GM23338 (cell line): Measurements from ENCODE around the gene TRMT2A. TPM values are rescaled to one million over a fixed set of nuclear protein-coding genes. Genes with fewer than 3 reads are reported as not detected.
A peak's percentile ranks its signal among the peaks of the same experiment; 100 is the strongest.

Experiments used
- ATAC-seq: fragments of 200-7000 bp; cut with Tn5 transposase; 3 replicates; pipeline ENCODE4 v1.9.1; 2020
- DNase-seq: peaks from one replicate; pipeline ENCODE4 v3.0.0-alpha.2; 2015; ENCODE audit warnings: low spot score
- H2AFZ ChIP-seq: fragments of 200-600 bp; sonication (generic); 2 replicates; pipeline ENCODE4 v1.8.0; 2016; ENCODE audit warnings: antibody characterized with exemption, mild to moderate bottlenecking, moderate library complexity
- H3F3A ChIP-seq: fragments of 200-600 bp; sonication (generic); replicated peaks from 2 replicates; pipeline ENCODE4 v1.8.0; 2017; ENCODE audit warnings: antibody characterized with exemption, mixed run types, low read depth
- H3K27ac ChIP-seq: fragments of 200-600 bp; sonication (generic); 2 replicates; pipeline ENCODE4 v1.6.1; 2016; ENCODE audit warnings: low read depth
- H3K27me3 ChIP-seq: fragments of 200-600 bp; sonication (generic); 2 replicates; pipeline ENCODE4 v1.8.0; 2016; ENCODE audit warnings: mild to moderate bottlenecking, mixed run types, moderate library complexity; ENCODE audit not compliant: insufficient read depth
- H3K36me3 ChIP-seq: fragments of 200-600 bp; sonication (generic); 2 replicates; pipeline ENCODE4 v1.8.0; 2016; ENCODE audit warnings: mild to moderate bottlenecking; ENCODE audit not compliant: insufficient read depth
- H3K4me1 ChIP-seq: fragments of 200-600 bp; sonication (generic); 2 replicates; pipeline ENCODE4 v1.8.0; 2016; ENCODE audit warnings: mild to moderate bottlenecking, moderate library complexity; ENCODE audit not compliant: insufficient read depth
- H3K4me2 ChIP-seq: fragments of 200-600 bp; sonication (generic); 2 replicates; pipeline ENCODE4 v1.7.1; 2017; ENCODE audit warnings: mixed run types
- H3K4me3 ChIP-seq: fragments of 200-600 bp; sonication (generic); 2 replicates; pipeline ENCODE4 v1.6.1; 2016; ENCODE audit warnings: mixed run types
- H3K79me2 ChIP-seq: fragments of 200-600 bp; sonication (generic); replicated peaks from 2 replicates; pipeline ENCODE4 v1.8.0; 2017; ENCODE audit warnings: mild to moderate bottlenecking; ENCODE audit not compliant: insufficient read depth
- H3K9me2 ChIP-seq: fragments of 200-600 bp; sonication (generic); 2 replicates; pipeline ENCODE4 v1.8.0; 2017; ENCODE audit not compliant: insufficient read depth
- H4K20me1 ChIP-seq: fragments of 200-600 bp; sonication (generic); replicated peaks from 2 replicates; pipeline ENCODE4 v1.8.0; 2017; ENCODE audit warnings: mild to moderate bottlenecking; ENCODE audit not compliant: insufficient read depth
- H3K27ac Mint-ChIP-seq: 2 replicates; pipeline ENCODE4 v1.8.0; 2020; ENCODE audit warnings: inconsistent platforms, mild to moderate bottlenecking, moderate library complexity, mixed read lengths
- H3K27me3 Mint-ChIP-seq: 3 replicates; pipeline ENCODE4 v1.8.0; 2022; ENCODE audit warnings: low read depth, mild to moderate bottlenecking, moderate library complexity, mixed read lengths, inconsistent platforms; ENCODE audit not compliant: insufficient read depth, poor library complexity
- H3K36me3 Mint-ChIP-seq: 3 replicates; pipeline ENCODE4 v1.8.0; 2021; ENCODE audit warnings: low read depth, mild to moderate bottlenecking, inconsistent platforms, moderate library complexity, mixed read lengths
- H3K4me1 Mint-ChIP-seq: 3 replicates; pipeline ENCODE4 v1.8.0; 2020; ENCODE audit warnings: mild to moderate bottlenecking, inconsistent platforms, mixed read lengths
- H3K4me3 Mint-ChIP-seq: 3 replicates; pipeline ENCODE4 v1.8.0; 2021; ENCODE audit warnings: moderate library complexity, mild to moderate bottlenecking, inconsistent platforms, mixed read lengths
- H3K9me3 Mint-ChIP-seq: 3 replicates; pipeline ENCODE4 v1.8.0; 2020; ENCODE audit warnings: moderate library complexity, mild to moderate bottlenecking, inconsistent platforms, mixed read lengths
- CREB1 ChIP-seq: fragments of 250-450 bp; sonication (Bioruptor Pico); IDR thresholded peaks from 2 replicates; pipeline ENCODE4 v1.5.0; 2020; ENCODE audit warnings: low read depth, mild to moderate bottlenecking, moderate library complexity
- CTCF ChIP-seq, 2 experiments: fragments of 200-600 bp in 1 of 2; sonication (generic) in 1 of 2; conservative IDR thresholded peaks; 2 replicates each; pipeline versions ENCODE4 v1.5.1 to v1.6.1; 2016 to 2017; ENCODE audit warnings: antibody characterized with exemption in 2 of 2, low read depth in 2 of 2, mild to moderate bottlenecking in 2 of 2, moderate library complexity in 1 of 2
- ZNF462 ChIP-seq: fragments of 250-450 bp; sonication (Bioruptor Pico); IDR thresholded peaks from 2 replicates; pipeline ENCODE4 v1.5.0; 2020; ENCODE audit warnings: mild to moderate bottlenecking, moderate library complexity
- polyA plus RNA-seq: library from polyadenylated mRNA; unstranded; fragments of >200 nt; fragmentation: Nextera tagmentation; extraction: Ambion mirVana; gene quantifications from 2 replicates; pipeline ENCODE4 v1.2.1, GENCODE V29; 2016
- total RNA-seq: library from RNA; depleted of rRNA; stranded (reverse); fragments of >200 nt; shearing (Covaris generic); gene quantifications from 2 replicates; pipeline ENCODE4 v1.2.3, GENCODE V29; 2014

The TRMT2A gene
- total and polyA plus RNA-seq, 2 experiments from 2014 or later, result 41.3 to 61.3 TPM

GRCh38 chr22:20155330-20156041, 38.5 kb upstream of the TRMT2A start (continued):
- no peak for TF ChIP-seq ZNF462 (CRISPR knock-in tag)

GRCh38 chr22:20154602-20155187, 37.7 kb upstream of the TRMT2A start:
- Histone ChIP-seq H3K27me3 (no peaks in the 10 kb centered on the region), H3K36me3 (no peaks in the 10 kb centered on the region), H2AFZ (no peak overlapping the region), H3K27ac (no peak overlapping the region), H3K9me2 (no peaks in the 10 kb centered on the region), H3F3A (no peaks in the 10 kb centered on the region), H3K4me2 (no peak overlapping the region), H3K79me2 (no peaks in the 10 kb centered on the region), H4K20me1 (no peaks in the 10 kb centered on the region), H3K4me3 (no peak overlapping the region), H3K4me1 (no peaks in the 10 kb centered on the region)
- DNase-seq, result peak; percentile 58
- Mint-ChIP-seq H3K4me3 (no peak overlapping the region), H3K36me3 (no peaks in the 10 kb centered on the region), H3K4me1 (peaks cover 10% of the 10 kb centered on the region), H3K9me3 (no peaks in the 10 kb centered on the region), H3K27ac (no peak overlapping the region), H3K27me3 (peaks cover 9% of the 10 kb centered on the region)
- ATAC-seq, result peak; percentile 15
- peak in 1 of 2 experiments; percentile 32; a peak in 1 of 4 replicates for TF ChIP-seq CTCF (conservative IDR thresholded peaks at IDR 0.05; ENCODE audit: low read depth in 2 of 2)
- TF ChIP-seq CREB1 (CRISPR knock-in tag), result no peak
